NCI-H2171 treated with DMSO at 0.1 percent for 48 hours (cell line): ENCODE measurements around the gene SPATA9.
"Not testable (repeated sequence)": the region's sequence is repeated elsewhere in the genome, so short reads cannot be mapped to it uniquely, and the experiment has no call there.

Experiments
- DNase-seq: peaks from one replicate; lab custom pipeline; 2025; lab: John Stamatoyannopoulos, UW

Gene SPATA9

GRCh38 chr5:95717439-95717838, 34.6 kb upstream of the SPATA9 start:
- DNase-seq, result no peak

GRCh38 chr5:95715799-95716461, 33.1 kb upstream of the SPATA9 start:
- no peak for DNase-seq

GRCh38 chr5:95713960-95714710, 31.3 kb upstream of the SPATA9 start:
- no peak for DNase-seq

GRCh38 chr5:95713246-95713645, 30.5 kb upstream of the SPATA9 start:
- DNase-seq, result not testable (repeated sequence)

GRCh38 chr5:95712347-95712958, 29.7 kb upstream of the SPATA9 start:
- no peak for DNase-seq

- no peak for DNase-seq
These were observed 28.9 kb upstream of the SPATA9 start for GRCh38 chr5:95711501-95712346.

GRCh38 chr5:95710651-95711500, 28.1 kb upstream of the SPATA9 start:
- not testable (repeated sequence) for DNase-seq

GRCh38 chr5:95709967-95710650, 27.3 kb upstream of the SPATA9 start:
- no peak for DNase-seq

- no peak for DNase-seq
These were observed 26.1 kb upstream of the SPATA9 start for GRCh38 chr5:95708876-95709275.

GRCh38 chr5:95707534-95708188, 24.9 kb upstream of the SPATA9 start:
- not testable (repeated sequence) for DNase-seq

- no peak for DNase-seq
These were observed 24.3 kb upstream of the SPATA9 start for GRCh38 chr5:95707055-95707454.

GRCh38 chr5:95706196-95706595, 23.4 kb upstream of the SPATA9 start:
- not testable (repeated sequence) for DNase-seq

GRCh38 chr5:95704150-95704549, 21.4 kb upstream of the SPATA9 start:
- no peak for DNase-seq

GRCh38 chr5:95701074-95701473, 18.3 kb upstream of the SPATA9 start:
- no peak for DNase-seq

- DNase-seq, result no peak
These were observed 16.5 kb upstream of the SPATA9 start for GRCh38 chr5:95699337-95699736.

- DNase-seq, result no peak
These were observed 15.2 kb upstream of the SPATA9 start for GRCh38 chr5:95697781-95698681.

- DNase-seq, result no peak
These were observed 7.5 kb upstream of the SPATA9 start for GRCh38 chr5:95690333-95690732.

GRCh38 chr5:95689680-95690079, 6.9 kb upstream of the SPATA9 start:
- DNase-seq, result no peak

GRCh38 chr5:95686651-95687050, 3.9 kb upstream of the SPATA9 start:
- no peak for DNase-seq
